HG03103 (cell line): ENCODE measurements around the gene REG3A.

ENCODE experiments used
- ATAC-seq: cut with Tn5 transposase; IDR thresholded peaks from one replicate; pipeline ENCODE4 v1.9.1; 2021; ENCODE audit warnings: low read depth; ENCODE audit not compliant: unreplicated experiment

Gene REG3A

GRCh38 chr2:79159653-79160052, at the start of gene REG3A:
TSS of gene REG3A (minus strand) at chr2:79159753. CDS start at chr2:79159405, 348 bp downstream.
- no peak for ATAC-seq

GRCh38 chr2:79200762-79201161, 41.2 kb upstream of the REG3A start:
- ATAC-seq, result no peak

- no peak for ATAC-seq
Observed at GRCh38 chr2:79191816-79192215, 32.3 kb upstream of the REG3A start.

GRCh38 chr2:79191081-79191480, 31.5 kb upstream of the REG3A start:
- no peak for ATAC-seq

GRCh38 chr2:79189465-79189864, 29.9 kb upstream of the REG3A start:
- ATAC-seq, result no peak

GRCh38 chr2:79181617-79182016, 22.1 kb upstream of the REG3A start:
- no peak for ATAC-seq

- ATAC-seq, result no peak
Observed at GRCh38 chr2:79180092-79180491, 20.5 kb upstream of the REG3A start.

GRCh38 chr2:79179036-79179435, 19.5 kb upstream of the REG3A start:
- no peak for ATAC-seq

- no peak for ATAC-seq
Observed at GRCh38 chr2:79178076-79178674, 18.6 kb upstream of the REG3A start.

GRCh38 chr2:79171348-79171958, 11.9 kb upstream of the REG3A start:
- no peak for ATAC-seq

- no peak for ATAC-seq
Observed at GRCh38 chr2:79162801-79163200, 3.2 kb upstream of the REG3A start.

GRCh38 chr2:79162132-79162531, 2.6 kb upstream of the REG3A start:
- no peak for ATAC-seq

GRCh38 chr2:79159030-79159429, 523 bp downstream of the REG3A start:
- ATAC-seq, result no peak

GRCh38 chr2:79155826-79156476, 3.6 kb downstream of the REG3A start:
- no peak for ATAC-seq

- ATAC-seq, result no peak
Observed at GRCh38 chr2:79139423-79139822, 20.1 kb downstream of the REG3A start.

- ATAC-seq, result no peak
Observed at GRCh38 chr2:79138385-79138784, 21.2 kb downstream of the REG3A start.

- no peak for ATAC-seq
Observed at GRCh38 chr2:79131687-79132086, 27.9 kb downstream of the REG3A start.

GRCh38 chr2:79129804-79130203, 29.7 kb downstream of the REG3A start:
- ATAC-seq, result no peak

GRCh38 chr2:79129260-79129659, 30.3 kb downstream of the REG3A start:
- ATAC-seq, result no peak

- ATAC-seq, result no peak
Observed at GRCh38 chr2:79128406-79128805, 31.1 kb downstream of the REG3A start.

GRCh38 chr2:79125721-79125985, 33.9 kb downstream of the REG3A start:
- no peak for ATAC-seq
